Endothelial cell of umbilical vein (primary cell): ENCODE data around the gene BPIFB3. TPM values are rescaled to one million over a fixed set of nuclear protein-coding genes. Genes with fewer than 3 reads are reported as not detected.

Experiments used
- BruUV-seq: library from RNA; stranded (reverse); fragments of 400-500 nt; replicated peaks from 2 replicates; lab custom pipeline; 2021; lab: Mats Ljungman, UMichigan
- CTCF ChIA-PET: fragments of 300-600, 350-600 bp; sonication (Branson Sonifier 250); formaldehyde crosslinking; loops from one replicate; lab custom pipeline; 2021; ENCODE audit warnings: antibody characterized with exemption, inconsistent platforms; lab: Charles Lee
- POLR2A ChIA-PET: fragments of 300-600, 350-600 bp; sonication (Branson Sonifier 250); formaldehyde crosslinking; loops from one replicate; lab custom pipeline; 2021; ENCODE audit warnings: antibody characterized with exemption, inconsistent platforms; lab: Charles Lee
- DNase-seq: peaks from one replicate; pipeline ENCODE4 v3.0.0-alpha.2; 2011; ENCODE audit warnings: low read depth, low spot score
- FAIRE-seq: peaks from 2 replicates; lab custom pipeline; 2011; peaks lifted over from hg19 to GRCh38; lab: Jason Lieb, UNC
- H2AFZ ChIP-seq: 2 replicates; pipeline ENCODE4 v1.6.0; 2012; ENCODE audit warnings: low read depth, low read length, control low read depth, inconsistent platforms
- H3K27ac ChIP-seq: 2 replicates; pipeline ENCODE4 v1.5.1; 2011; ENCODE audit warnings: low read depth, mild to moderate bottlenecking, control low read depth, low read length, moderate library complexity; ENCODE audit not compliant: insufficient read depth
- H3K27me3 ChIP-seq, 2 experiments: 2 replicates each; pipeline versions ENCODE4 v1.6.0 to v1.6.1; 2011; ENCODE audit warnings: low read length in 2 of 2, mixed read lengths in 1 of 2; ENCODE audit not compliant: control insufficient read depth in 2 of 2, insufficient read depth in 2 of 2
- H3K36me3 ChIP-seq, 2 experiments: 2 replicates in 1 of 2; 3 replicates in 1 of 2; pipeline ENCODE4 v1.5.1; 2011; ENCODE audit warnings: low read length in 2 of 2, mild to moderate bottlenecking in 1 of 2, moderate library complexity in 1 of 2; ENCODE audit not compliant: control insufficient read depth in 2 of 2, insufficient read depth in 2 of 2; ENCODE audit errors: extremely low read depth in 1 of 2
- H3K4me1 ChIP-seq: 3 replicates; pipeline ENCODE4 v1.5.1; 2011; ENCODE audit warnings: mild to moderate bottlenecking, low read length; ENCODE audit not compliant: control insufficient read depth, insufficient read depth; ENCODE audit errors: extremely low read depth
- H3K4me2 ChIP-seq: 2 replicates; pipeline ENCODE4 v1.6.1; 2011; ENCODE audit warnings: low read length, control low read depth, mixed read lengths; ENCODE audit not compliant: insufficient read depth
- H3K4me3 ChIP-seq, 3 experiments: fragments of 200-600 bp in 1 of 3; sonication (generic), shearing (Covaris generic) in 1 of 3; replicated peaks in 1 of 3; 2 replicates each; pipeline ENCODE4 v1.5.1; 2011 to 2016; ENCODE audit warnings: control low read depth in 3 of 3, low read length in 3 of 3, mild to moderate bottlenecking in 2 of 3, inconsistent platforms in 1 of 3, low read depth in 1 of 3, moderate library complexity in 1 of 3; ENCODE audit not compliant: insufficient read depth in 1 of 3
- H3K79me2 ChIP-seq: 2 replicates; pipeline ENCODE4 v1.6.0; 2012; ENCODE audit warnings: low read length, inconsistent platforms; ENCODE audit not compliant: control insufficient read depth, insufficient read depth
- H3K9ac ChIP-seq: replicated peaks from 2 replicates; pipeline ENCODE3; 2011; ENCODE audit warnings: low read length, control low read depth; ENCODE audit not compliant: insufficient read depth; ENCODE audit errors: extremely low read depth
- H3K9me1 ChIP-seq: replicated peaks from 3 replicates; pipeline ENCODE4 v1.6.0; 2011; ENCODE audit warnings: mild to moderate bottlenecking, low read length; ENCODE audit not compliant: control insufficient read depth, insufficient read depth; ENCODE audit errors: extremely low read depth
- H3K9me3 ChIP-seq: replicated peaks from 2 replicates; pipeline ENCODE4 v1.5.1; 2012; ENCODE audit warnings: low read length, inconsistent platforms; ENCODE audit not compliant: control insufficient read depth, insufficient read depth
- H4K20me1 ChIP-seq: replicated peaks from 2 replicates; pipeline ENCODE3; 2011; ENCODE audit warnings: mild to moderate bottlenecking, low read length; ENCODE audit not compliant: control insufficient read depth, insufficient read depth; ENCODE audit errors: extremely low read depth
- EZH2 ChIP-seq: IDR thresholded peaks from 2 replicates; pipeline ENCODE4 v1.6.1; 2012; ENCODE audit warnings: borderline replicate concordance, low read depth, mild to moderate bottlenecking, moderate library complexity, low read length, inconsistent platforms; ENCODE audit not compliant: severe bottlenecking
- FOS ChIP-seq: IDR thresholded peaks from 2 replicates; pipeline ENCODE4 v1.6.1; 2011; ENCODE audit warnings: mild to moderate bottlenecking, low read length, moderate library complexity, borderline replicate concordance; ENCODE audit not compliant: insufficient read depth
- GATA2 ChIP-seq: IDR thresholded peaks from 2 replicates; pipeline ENCODE4 v1.7.0; 2011; ENCODE audit warnings: low read depth, mild to moderate bottlenecking, moderate library complexity, mixed read lengths, low read length; ENCODE audit not compliant: insufficient read length, insufficient read depth
- JUN ChIP-seq: IDR thresholded peaks from 2 replicates; pipeline ENCODE4 v1.6.1; 2011; ENCODE audit warnings: borderline replicate concordance, low read depth; ENCODE audit not compliant: insufficient read length, insufficient read depth
- MAX ChIP-seq: IDR thresholded peaks from 2 replicates; pipeline ENCODE4 v1.6.1; 2011; ENCODE audit not compliant: insufficient read depth, insufficient read length
- MYC ChIP-seq: IDR thresholded peaks from one replicate; pipeline ENCODE4 v1.6.1; 2011; ENCODE audit warnings: mild to moderate bottlenecking, low read depth, low read length
- POLR2A ChIP-seq: IDR thresholded peaks from 2 replicates; pipeline ENCODE4 v1.6.1; 2012; ENCODE audit warnings: low read depth, mild to moderate bottlenecking, control low read depth, low read length
- POLR2AphosphoS5 ChIP-seq: IDR thresholded peaks from 2 replicates; pipeline ENCODE4 v1.6.1; 2012; ENCODE audit warnings: low read depth, mild to moderate bottlenecking, control low read depth, low read length, moderate library complexity; ENCODE audit not compliant: insufficient read depth
- dilution Hi-C: fragments of 300-500 bp; cut with MboI; formaldehyde crosslinking; loops from one replicate; pipeline ENCODE4 v1.15.0; 2019; ENCODE audit warnings: low sequenced_read_pairs; ENCODE audit not compliant: extremely low pct_ligation_motif_present
- intact Hi-C: fragments of 100-400 bp; cut with micrococcal nuclease; formaldehyde crosslinking; loops from one replicate; pipeline ENCODE4 v1.10.0; 2022
- polyA plus RNA-seq, 4 experiments: library from polyadenylated mRNA; depleted of rRNA in 3 of 4; stranded (reverse) in 3 of 4; unstranded in 1 of 4; fragments of >200 nt; gene quantifications; 2 replicates each; pipeline versions ENCODE4 v1.2.1 to v1.2.3, GENCODE V29; 2011 to 2012; ENCODE audit warnings: missing spikeins in 1 of 4
- total RNA-seq: library from RNA; stranded (reverse); gene quantifications from 2 replicates; pipeline ENCODE4 v1.2.3, GENCODE V29; 2021
- TF ChIP-seq, protein P1 (sequence below), 2 donors: IDR thresholded peaks; 1 replicate in 1 of 2; 2 replicates in 1 of 2; pipeline ENCODE4 v1.5.1; 2011; ENCODE audit warnings: low read length in 2 of 2, mild to moderate bottlenecking in 2 of 2, moderate library complexity in 2 of 2, control low read depth in 1 of 2, inconsistent platforms in 1 of 2, low read depth in 1 of 2; ENCODE audit not compliant: insufficient read depth in 1 of 2; ENCODE audit errors: extremely low read depth in 1 of 2

BPIFB3 gene
- total and polyA plus RNA-seq, 2 donors (not counting 3 experiments of a cell fraction or from before 2014, with no cell fraction given), result not detected

DNA sequence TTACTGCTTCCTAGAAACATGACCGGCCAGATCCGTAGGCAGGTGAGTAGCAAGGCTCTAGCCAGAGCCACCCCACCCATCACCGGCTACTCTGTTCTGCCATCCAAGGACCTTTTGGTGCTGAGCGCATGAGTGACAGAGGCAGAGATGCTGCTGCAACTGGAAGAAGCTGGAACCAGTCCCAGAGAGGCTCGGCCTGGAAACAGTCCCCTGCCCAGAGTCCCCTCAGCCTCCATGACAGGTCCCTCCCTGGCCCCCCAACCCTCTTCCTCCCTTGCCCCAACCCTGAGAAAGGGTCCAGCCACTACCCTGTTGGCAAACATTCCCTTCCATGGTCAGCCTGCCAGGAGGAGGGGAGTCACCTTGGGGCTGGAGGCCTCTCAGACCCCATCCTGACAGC, 57.6 kb downstream of the BPIFB3 start:
- no TSS peak for BruUV-seq

More for the DNA sequence above, 57.6 kb downstream of the BPIFB3 start:
- TF ChIP-seq GATA2 (no peak), JUN (no peak), FOS (no peak), EZH2 (no peak), POLR2AphosphoS5 (no peak), POLR2A (no peak), MYC (no peak), MAX (no peak)
- TF ChIP-seq, protein P1, sequence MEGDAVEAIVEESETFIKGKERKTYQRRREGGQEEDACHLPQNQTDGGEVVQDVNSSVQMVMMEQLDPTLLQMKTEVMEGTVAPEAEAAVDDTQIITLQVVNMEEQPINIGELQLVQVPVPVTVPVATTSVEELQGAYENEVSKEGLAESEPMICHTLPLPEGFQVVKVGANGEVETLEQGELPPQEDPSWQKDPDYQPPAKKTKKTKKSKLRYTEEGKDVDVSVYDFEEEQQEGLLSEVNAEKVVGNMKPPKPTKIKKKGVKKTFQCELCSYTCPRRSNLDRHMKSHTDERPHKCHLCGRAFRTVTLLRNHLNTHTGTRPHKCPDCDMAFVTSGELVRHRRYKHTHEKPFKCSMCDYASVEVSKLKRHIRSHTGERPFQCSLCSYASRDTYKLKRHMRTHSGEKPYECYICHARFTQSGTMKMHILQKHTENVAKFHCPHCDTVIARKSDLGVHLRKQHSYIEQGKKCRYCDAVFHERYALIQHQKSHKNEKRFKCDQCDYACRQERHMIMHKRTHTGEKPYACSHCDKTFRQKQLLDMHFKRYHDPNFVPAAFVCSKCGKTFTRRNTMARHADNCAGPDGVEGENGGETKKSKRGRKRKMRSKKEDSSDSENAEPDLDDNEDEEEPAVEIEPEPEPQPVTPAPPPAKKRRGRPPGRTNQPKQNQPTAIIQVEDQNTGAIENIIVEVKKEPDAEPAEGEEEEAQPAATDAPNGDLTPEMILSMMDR (IDR thresholded peaks at IDR 0.05; ENCODE audit: extremely low read depth in 1 of 2, insufficient read depth in 1 of 2, low read depth in 1 of 2, low read length in 2 of 2), result no peak
- dilution Hi-C loops, result no loop called here
- H3K4me2 ChIP-seq, result no peak overlapping the region
- H3K79me2 ChIP-seq, result no peaks in the 10 kb centered on the region
- no peak overlapping the region for H3K4me3 ChIP-seq
- H3K4me1 ChIP-seq, result no peaks in the 10 kb centered on the region
- H3K27ac ChIP-seq, result no peak overlapping the region
- FAIRE-seq, result no peak
- intact Hi-C loops, result no loop called here
- no peaks in the 10 kb centered on the region for H3K36me3 ChIP-seq
- H3K9ac ChIP-seq, result no peak overlapping the region
- no peaks in the 10 kb centered on the region for H4K20me1 ChIP-seq
- no peak for DNase-seq
- no peaks in the 10 kb centered on the region for H3K9me1 ChIP-seq
- ChIA-PET POLR2A (no interaction called here), CTCF (no interaction called here)
- H3K9me3 ChIP-seq, result no peaks in the 10 kb centered on the region
- H3K27me3 ChIP-seq, result no peaks in the 10 kb centered on the region
- H2AFZ ChIP-seq, result no peak overlapping the region
